Endothelial cell of umbilical vein (primary cell): Measurements from ENCODE around the gene RBMX2. TPM values are rescaled to one million over a fixed set of nuclear protein-coding genes. Genes with fewer than 3 reads are reported as not detected.

Source experiments
- BruUV-seq: library from RNA; stranded (reverse); fragments of 400-500 nt; replicated peaks from 2 replicates; lab custom pipeline; 2021; lab: Mats Ljungman, UMichigan
- CTCF ChIA-PET: fragments of 300-600, 350-600 bp; sonication (Branson Sonifier 250); formaldehyde crosslinking; loops from one replicate; lab custom pipeline; 2021; ENCODE audit warnings: antibody characterized with exemption, inconsistent platforms; lab: Charles Lee
- POLR2A ChIA-PET: fragments of 300-600, 350-600 bp; sonication (Branson Sonifier 250); formaldehyde crosslinking; loops from one replicate; lab custom pipeline; 2021; ENCODE audit warnings: antibody characterized with exemption, inconsistent platforms; lab: Charles Lee
- DNase-seq: peaks from one replicate; pipeline ENCODE4 v3.0.0-alpha.2; 2011; ENCODE audit warnings: low read depth, low spot score
- FAIRE-seq: peaks from 2 replicates; lab custom pipeline; 2011; peaks lifted over from hg19 to GRCh38; lab: Jason Lieb, UNC
- H2AFZ ChIP-seq: 2 replicates; pipeline ENCODE4 v1.6.0; 2012; ENCODE audit warnings: low read depth, low read length, control low read depth, inconsistent platforms
- H3K27ac ChIP-seq: 2 replicates; pipeline ENCODE4 v1.5.1; 2011; ENCODE audit warnings: low read depth, mild to moderate bottlenecking, control low read depth, low read length, moderate library complexity; ENCODE audit not compliant: insufficient read depth
- H3K27me3 ChIP-seq, 2 experiments: 2 replicates each; pipeline versions ENCODE4 v1.6.0 to v1.6.1; 2011; ENCODE audit warnings: low read length in 2 of 2, mixed read lengths in 1 of 2; ENCODE audit not compliant: control insufficient read depth in 2 of 2, insufficient read depth in 2 of 2
- H3K36me3 ChIP-seq, 2 experiments: 2 replicates in 1 of 2; 3 replicates in 1 of 2; pipeline ENCODE4 v1.5.1; 2011; ENCODE audit warnings: low read length in 2 of 2, mild to moderate bottlenecking in 1 of 2, moderate library complexity in 1 of 2; ENCODE audit not compliant: control insufficient read depth in 2 of 2, insufficient read depth in 2 of 2; ENCODE audit errors: extremely low read depth in 1 of 2
- H3K4me1 ChIP-seq: 3 replicates; pipeline ENCODE4 v1.5.1; 2011; ENCODE audit warnings: mild to moderate bottlenecking, low read length; ENCODE audit not compliant: control insufficient read depth, insufficient read depth; ENCODE audit errors: extremely low read depth
- H3K4me2 ChIP-seq: 2 replicates; pipeline ENCODE4 v1.6.1; 2011; ENCODE audit warnings: low read length, control low read depth, mixed read lengths; ENCODE audit not compliant: insufficient read depth
- H3K4me3 ChIP-seq, 3 experiments: fragments of 200-600 bp in 1 of 3; sonication (generic), shearing (Covaris generic) in 1 of 3; replicated peaks in 1 of 3; 2 replicates each; pipeline ENCODE4 v1.5.1; 2011 to 2016; ENCODE audit warnings: control low read depth in 3 of 3, low read length in 3 of 3, mild to moderate bottlenecking in 2 of 3, inconsistent platforms in 1 of 3, low read depth in 1 of 3, moderate library complexity in 1 of 3; ENCODE audit not compliant: insufficient read depth in 1 of 3
- H3K79me2 ChIP-seq: 2 replicates; pipeline ENCODE4 v1.6.0; 2012; ENCODE audit warnings: low read length, inconsistent platforms; ENCODE audit not compliant: control insufficient read depth, insufficient read depth
- H3K9ac ChIP-seq: replicated peaks from 2 replicates; pipeline ENCODE3; 2011; ENCODE audit warnings: low read length, control low read depth; ENCODE audit not compliant: insufficient read depth; ENCODE audit errors: extremely low read depth
- H3K9me1 ChIP-seq: replicated peaks from 3 replicates; pipeline ENCODE4 v1.6.0; 2011; ENCODE audit warnings: mild to moderate bottlenecking, low read length; ENCODE audit not compliant: control insufficient read depth, insufficient read depth; ENCODE audit errors: extremely low read depth
- H3K9me3 ChIP-seq: replicated peaks from 2 replicates; pipeline ENCODE4 v1.5.1; 2012; ENCODE audit warnings: low read length, inconsistent platforms; ENCODE audit not compliant: control insufficient read depth, insufficient read depth
- H4K20me1 ChIP-seq: replicated peaks from 2 replicates; pipeline ENCODE3; 2011; ENCODE audit warnings: mild to moderate bottlenecking, low read length; ENCODE audit not compliant: control insufficient read depth, insufficient read depth; ENCODE audit errors: extremely low read depth
- EZH2 ChIP-seq: IDR thresholded peaks from 2 replicates; pipeline ENCODE4 v1.6.1; 2012; ENCODE audit warnings: borderline replicate concordance, low read depth, mild to moderate bottlenecking, moderate library complexity, low read length, inconsistent platforms; ENCODE audit not compliant: severe bottlenecking
- FOS ChIP-seq: IDR thresholded peaks from 2 replicates; pipeline ENCODE4 v1.6.1; 2011; ENCODE audit warnings: mild to moderate bottlenecking, low read length, moderate library complexity, borderline replicate concordance; ENCODE audit not compliant: insufficient read depth
- GATA2 ChIP-seq: IDR thresholded peaks from 2 replicates; pipeline ENCODE4 v1.7.0; 2011; ENCODE audit warnings: low read depth, mild to moderate bottlenecking, moderate library complexity, mixed read lengths, low read length; ENCODE audit not compliant: insufficient read length, insufficient read depth
- JUN ChIP-seq: IDR thresholded peaks from 2 replicates; pipeline ENCODE4 v1.6.1; 2011; ENCODE audit warnings: borderline replicate concordance, low read depth; ENCODE audit not compliant: insufficient read length, insufficient read depth
- MAX ChIP-seq: IDR thresholded peaks from 2 replicates; pipeline ENCODE4 v1.6.1; 2011; ENCODE audit not compliant: insufficient read depth, insufficient read length
- MYC ChIP-seq: IDR thresholded peaks from one replicate; pipeline ENCODE4 v1.6.1; 2011; ENCODE audit warnings: mild to moderate bottlenecking, low read depth, low read length
- POLR2A ChIP-seq: IDR thresholded peaks from 2 replicates; pipeline ENCODE4 v1.6.1; 2012; ENCODE audit warnings: low read depth, mild to moderate bottlenecking, control low read depth, low read length
- POLR2AphosphoS5 ChIP-seq: IDR thresholded peaks from 2 replicates; pipeline ENCODE4 v1.6.1; 2012; ENCODE audit warnings: low read depth, mild to moderate bottlenecking, control low read depth, low read length, moderate library complexity; ENCODE audit not compliant: insufficient read depth
- dilution Hi-C: fragments of 300-500 bp; cut with MboI; formaldehyde crosslinking; loops from one replicate; pipeline ENCODE4 v1.15.0; 2019; ENCODE audit warnings: low sequenced_read_pairs; ENCODE audit not compliant: extremely low pct_ligation_motif_present
- intact Hi-C: fragments of 100-400 bp; cut with micrococcal nuclease; formaldehyde crosslinking; loops from one replicate; pipeline ENCODE4 v1.10.0; 2022
- polyA plus RNA-seq, 4 experiments: library from polyadenylated mRNA; depleted of rRNA in 3 of 4; stranded (reverse) in 3 of 4; unstranded in 1 of 4; fragments of >200 nt; gene quantifications; 2 replicates each; pipeline versions ENCODE4 v1.2.1 to v1.2.3, GENCODE V29; 2011 to 2012; ENCODE audit warnings: missing spikeins in 1 of 4
- total RNA-seq: library from RNA; stranded (reverse); gene quantifications from 2 replicates; pipeline ENCODE4 v1.2.3, GENCODE V29; 2021

Gene RBMX2
- total and polyA plus RNA-seq, 2 donors (not counting 3 experiments of a cell fraction or from before 2014, with no cell fraction given), result 10.6 to 21.1 TPM

DNA sequence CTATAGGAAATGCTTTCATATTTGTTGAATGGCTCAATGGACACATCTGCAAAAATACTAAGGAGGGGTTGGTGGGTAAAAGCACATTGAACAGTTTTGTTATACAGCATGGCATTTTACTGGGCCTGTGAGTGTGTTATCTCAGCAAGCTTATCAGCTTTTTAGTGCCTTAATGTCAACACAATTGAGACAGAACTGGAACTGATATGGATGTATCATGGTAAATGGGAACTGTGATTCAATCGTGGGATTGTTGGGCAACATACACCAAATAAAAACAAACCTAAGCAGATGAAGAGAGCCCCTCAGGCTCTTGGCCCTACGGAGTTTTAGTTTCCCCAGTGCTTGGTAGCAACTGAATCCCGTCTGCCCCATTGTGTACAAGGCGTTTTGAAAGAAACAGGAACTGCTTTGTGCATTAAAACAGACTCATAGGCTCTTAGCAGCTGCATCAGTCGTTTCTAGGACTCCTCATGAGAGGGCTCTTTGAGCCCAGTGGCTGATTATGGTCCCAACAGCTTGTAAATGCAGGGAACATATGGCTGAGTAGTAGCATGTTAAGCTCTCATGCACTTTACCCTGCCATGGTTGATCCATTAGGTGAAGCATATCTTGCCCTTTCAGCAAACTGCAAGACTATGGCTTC, 23.6 kb upstream of the RBMX2 start:
- no peaks in the 10 kb centered on the region for H3K36me3 ChIP-seq
- dilution Hi-C loops (no loop called here), intact Hi-C loops (no loop called here)
- H3K79me2 ChIP-seq, result no peaks in the 10 kb centered on the region
- BruUV-seq, result no TSS peak
- H3K4me1 ChIP-seq, result no peaks in the 10 kb centered on the region
- no peak overlapping the region for H3K27ac ChIP-seq
- H3K9ac ChIP-seq, result no peak overlapping the region
- H2AFZ ChIP-seq, result no peak overlapping the region
- TF ChIP-seq EZH2 (no peak), MAX (no peak), POLR2AphosphoS5 (no peak), FOS (no peak), MYC (no peak), POLR2A (no peak), GATA2 (no peak), JUN (no peak)
- H3K9me1 ChIP-seq, result no peaks in the 10 kb centered on the region
- FAIRE-seq, result no peak
- no peak for DNase-seq
- H3K4me3 ChIP-seq, result no peak overlapping the region
- CTCF ChIA-PET, result no interaction called here
- H3K4me2 ChIP-seq, result no peak overlapping the region
- no peaks in the 10 kb centered on the region for H4K20me1 ChIP-seq
- POLR2A ChIA-PET, result no interaction called here
- no peaks in the 10 kb centered on the region for H3K27me3 ChIP-seq
- H3K9me3 ChIP-seq, result no peaks in the 10 kb centered on the region

GRCh38 chrX:130385520-130385919, 16.3 kb upstream of the RBMX2 start, which contains the start of gene GPR119:
GPR119 (minus strand) TSS chrX:130385674; CDS start chrX:130385447, 227 bp downstream.
- H3K9ac ChIP-seq, result no peak within 1 kb of the TSS
- TF ChIP-seq POLR2AphosphoS5 (no peak), MAX (no peak)
- H2AFZ ChIP-seq, result no peak within 1 kb of the TSS
- no peak within 1 kb of the TSS for H3K4me3 ChIP-seq
- no peaks in the 10 kb centered on the region for H3K4me1 ChIP-seq
- no peaks in the 10 kb centered on the region for H3K9me3 ChIP-seq
- H3K27ac ChIP-seq, result no peak within 1 kb of the TSS
- CTCF ChIA-PET, result interaction anchor here (1.8 kb wide), 1 partner anchor 531 kb away, joined by 5 read pairs; no protein-coding TSS in a partner anchor
- no peaks in the 10 kb centered on the region for H3K79me2 ChIP-seq
- H3K27me3 ChIP-seq, result no peaks in the 10 kb centered on the region
- dilution Hi-C loops (no loop called here), intact Hi-C loops (no loop called here)
- no peak for DNase-seq
- no peaks in the 10 kb centered on the region for H3K36me3 ChIP-seq
- POLR2A ChIA-PET, result no interaction called here
- H4K20me1 ChIP-seq, result no peaks in the 10 kb centered on the region
- no TSS peak for BruUV-seq
- no peaks in the 10 kb centered on the region for H3K9me1 ChIP-seq
- no peak within 1 kb of the TSS for H3K4me2 ChIP-seq
- no peak for FAIRE-seq
